H1 (cell line): Measurements from ENCODE around the gene PRDX5. TPM values are rescaled to one million over a fixed set of nuclear protein-coding genes. Genes with fewer than 3 reads are reported as not detected.

Source experiments
- JUN ChIP-seq: IDR thresholded peaks from 2 replicates; pipeline ENCODE4 v1.6.1; 2011; ENCODE audit warnings: low read depth, mild to moderate bottlenecking, improper control_type of control experiment, low read length
- KDM5A ChIP-seq: fragments of 200-600 bp; IDR thresholded peaks from 2 replicates; pipeline ENCODE4 v1.7.1; 2012; ENCODE audit warnings: mild to moderate bottlenecking, low read length, inconsistent platforms, mixed read lengths
- SIRT6 ChIP-seq: IDR thresholded peaks from one replicate; pipeline ENCODE4 v1.7.1; 2012; ENCODE audit warnings: low read length, inconsistent platforms
- TAF1 ChIP-seq: IDR thresholded peaks from 2 replicates; pipeline ENCODE4 v1.6.1; 2011; ENCODE audit warnings: mild to moderate bottlenecking, low read depth, low read length
- polyA plus RNA-seq, 7 experiments: library from polyadenylated mRNA; depleted of rRNA in 3 of 7; stranded (reverse) in 5 of 7; unstranded in 2 of 7; fragments of >200 nt in 5 of 7; fragments of 200-250 nt in 2 of 7; gene quantifications; 1 replicate in 5 of 7; 2 replicates in 1 of 7; 4 replicates in 1 of 7; pipeline versions ENCODE4 v1.2.1 to v1.2.3, GENCODE V29; 2011 to 2013; ENCODE audit warnings: missing spikeins in 2 of 7, mixed read lengths in 2 of 7
- total RNA-seq: library from RNA; stranded (reverse); fragmentation: NEBNext Ultra II Directional; extraction: Animal tissue kit (Norgen Biotek cat#: 25700); gene quantifications from 2 replicates; pipeline ENCODE4 v1.2.1, GENCODE V29; 2021

The PRDX5 gene
- total and polyA plus RNA-seq, 2 of the 8 experiments (the other 6 are each of a cell fraction or from before 2014, with no cell fraction given), result 201 to 582 TPM

GRCh38 chr11:64320556-64320955 lies 2.6 kb downstream of the PRDX5 start (continued):
- no peak for TF ChIP-seq JUN
- TF ChIP-seq TAF1, result no peak
- no peak for TF ChIP-seq KDM5A
- TF ChIP-seq SIRT6, result no peak
- TF ChIP-seq, all 59 proteins: peak for 0
